GM19043 (cell line): ENCODE results near the gene MAST4.

ENCODE experiments used
- ATAC-seq: cut with Tn5 transposase; IDR thresholded peaks from one replicate; pipeline ENCODE4 v1.9.1; 2021; ENCODE audit warnings: low read depth; ENCODE audit not compliant: unreplicated experiment

MAST4 gene

DNA sequence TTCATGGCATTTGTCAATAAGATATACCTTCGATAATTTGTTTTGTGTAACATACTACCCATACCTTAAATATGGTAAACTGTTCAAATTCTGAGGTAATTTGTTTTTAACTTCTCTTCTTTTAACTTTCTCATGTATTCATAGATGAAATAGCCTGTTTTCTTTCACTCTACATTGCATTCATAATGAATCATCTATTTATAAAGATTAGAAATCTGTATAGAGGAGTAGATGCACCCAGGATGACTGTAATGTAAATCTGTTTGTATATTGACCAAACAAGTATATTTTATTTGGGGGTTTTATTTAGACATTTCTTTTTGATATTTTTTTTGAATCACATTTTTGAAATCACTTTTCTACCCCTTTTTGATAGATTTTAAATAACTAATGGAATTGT lies 455.8 kb downstream of the MAST4 start:
- ATAC-seq, result no peak

DNA sequence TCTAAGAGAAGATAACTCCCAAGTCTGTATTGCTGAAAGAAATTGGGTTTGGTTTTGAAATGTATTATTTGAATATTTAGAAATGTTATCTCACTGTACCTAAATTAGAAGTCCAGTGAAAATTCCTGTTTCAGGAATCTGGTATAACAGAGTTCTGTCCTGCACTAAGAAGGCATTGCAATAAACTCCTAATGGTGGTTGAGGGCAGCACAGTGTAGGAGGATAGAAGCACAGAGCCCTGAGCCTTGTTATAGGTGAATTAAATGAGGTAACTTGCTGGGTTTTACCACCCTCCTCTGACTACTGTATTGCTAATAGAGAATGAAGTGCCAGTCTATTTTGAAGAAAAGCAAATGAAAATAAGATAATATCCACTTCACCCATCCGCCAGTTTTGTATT lies 457.0 kb downstream of the MAST4 start:
- no peak for ATAC-seq

DNA sequence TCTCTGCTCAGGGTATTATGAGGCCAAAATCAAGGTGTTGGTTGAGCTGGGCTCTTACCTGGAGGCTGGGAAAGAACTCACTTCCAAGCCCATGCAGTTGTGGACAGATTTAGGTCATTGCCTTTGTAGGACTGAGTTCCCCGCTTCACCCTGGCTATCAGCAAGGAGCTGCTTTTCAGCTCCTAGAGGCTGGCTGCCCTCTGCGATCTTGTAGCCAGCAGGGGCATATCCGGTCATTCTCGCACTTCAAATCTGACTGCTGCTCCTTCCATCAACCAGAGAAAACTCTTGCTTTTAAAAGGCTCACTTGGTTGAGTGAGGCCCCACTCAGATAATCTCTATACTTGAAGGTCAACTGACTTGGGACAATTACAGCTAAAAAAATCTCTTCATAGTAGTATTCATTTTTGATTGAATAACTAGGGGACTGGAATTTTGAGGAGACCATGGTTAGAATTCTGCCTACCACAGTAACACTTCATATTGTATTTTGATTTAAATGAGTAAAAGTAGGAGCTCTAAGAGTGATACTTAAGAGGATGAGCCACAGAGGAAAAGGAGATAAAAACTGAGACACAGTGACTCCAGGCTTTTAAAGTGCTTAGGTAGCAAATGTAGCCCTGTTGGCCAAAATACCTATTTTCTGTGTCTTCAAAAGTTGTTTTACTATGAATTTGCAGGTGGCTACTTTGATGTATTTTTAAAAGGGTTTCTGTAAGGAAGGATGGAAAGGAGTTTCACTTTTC lies 463.0 kb downstream of the MAST4 start:
- ATAC-seq, result no peak

DNA sequence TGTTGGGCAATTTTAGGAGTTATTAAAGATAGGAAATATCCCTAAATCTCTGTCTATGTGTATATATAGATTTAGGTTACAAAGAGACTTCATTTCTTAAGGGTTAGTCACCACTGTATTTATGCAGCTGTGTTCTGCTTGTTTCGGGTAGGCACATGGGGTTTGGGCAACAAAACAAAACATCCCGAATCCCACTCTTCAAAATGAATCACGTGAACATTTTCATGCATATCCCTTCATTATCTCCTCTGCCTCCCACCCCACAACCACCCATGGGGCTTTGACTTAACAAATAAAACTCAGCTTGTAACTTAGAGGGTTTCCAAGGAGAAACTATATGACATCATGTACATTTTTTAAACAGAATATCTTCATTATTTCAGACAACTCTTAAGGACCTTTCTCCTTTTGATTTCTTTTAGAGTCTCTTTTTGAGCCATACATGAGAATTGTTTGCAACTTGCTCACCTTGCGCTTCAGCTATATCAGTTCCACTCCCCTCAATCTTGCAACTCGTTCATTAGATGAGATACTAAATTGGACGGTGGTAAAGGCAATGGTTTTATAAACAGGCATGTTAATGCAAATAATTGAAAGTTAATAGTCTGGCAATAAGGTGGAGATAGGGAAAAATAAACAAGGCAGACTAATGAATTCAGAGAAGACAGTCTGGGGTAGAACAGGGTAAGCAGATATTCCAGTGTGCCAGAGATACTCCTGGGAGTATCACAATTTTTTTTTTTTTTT lies 463.7 kb downstream of the MAST4 start:
- ATAC-seq, result no peak

DNA sequence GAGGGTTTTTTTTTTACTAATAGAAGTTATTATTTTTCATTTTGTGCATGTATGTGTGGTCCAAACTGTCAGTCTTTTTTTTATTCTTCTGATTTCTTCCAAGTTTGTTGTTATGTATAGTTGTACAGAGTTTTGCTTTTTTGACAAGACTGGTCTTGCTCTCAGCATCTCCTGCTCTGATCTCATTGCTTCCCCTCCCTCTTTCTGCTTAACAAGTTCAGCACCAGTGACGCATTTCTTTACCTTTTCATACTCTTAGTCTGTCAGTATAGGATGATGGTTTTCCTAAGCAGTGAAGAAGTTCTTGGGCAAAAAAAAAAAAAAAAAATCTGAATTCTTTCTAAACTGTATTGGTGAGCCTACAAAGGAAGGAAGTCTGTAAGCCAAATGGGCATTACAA lies 465.3 kb downstream of the MAST4 start:
- ATAC-seq, result no peak

DNA sequence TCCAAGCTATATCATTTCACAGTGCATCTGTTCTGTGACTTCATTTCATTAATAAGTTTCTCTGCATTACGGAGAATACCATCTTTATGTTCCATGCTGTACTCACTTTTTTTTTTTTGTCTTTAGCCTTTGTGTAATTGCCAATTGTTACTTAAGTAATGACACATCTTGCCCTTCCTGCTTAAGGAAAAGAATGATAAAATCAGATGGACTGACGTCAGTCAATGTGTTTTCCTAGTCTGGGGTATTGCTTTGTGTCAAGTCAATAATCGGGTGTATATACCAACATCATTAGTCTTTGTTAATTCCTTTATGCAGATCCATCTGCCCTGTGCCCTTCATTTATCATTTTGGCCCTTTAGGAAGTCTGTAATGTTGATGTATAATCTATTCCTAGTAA lies 466.9 kb downstream of the MAST4 start:
- no peak for ATAC-seq

DNA sequence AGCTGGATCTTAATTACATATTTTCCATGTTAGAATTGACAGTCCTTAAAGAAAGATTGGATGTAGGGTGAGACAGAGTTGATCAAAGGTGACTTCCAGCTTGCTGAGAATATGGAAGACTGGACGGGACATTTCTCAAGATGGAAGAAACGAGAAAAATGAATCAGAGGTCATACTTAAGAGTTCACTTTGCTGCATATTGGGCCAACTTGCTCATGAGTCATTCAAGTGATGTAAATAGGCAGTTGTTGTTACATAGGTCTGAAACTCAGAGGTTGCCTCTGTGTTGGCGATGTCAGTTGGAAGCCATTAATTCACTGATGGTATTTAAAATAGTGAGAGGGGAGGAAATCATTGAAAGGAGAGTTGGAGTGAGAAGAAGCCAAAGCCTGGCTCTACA lies 467.6 kb downstream of the MAST4 start:
- no peak for ATAC-seq

DNA sequence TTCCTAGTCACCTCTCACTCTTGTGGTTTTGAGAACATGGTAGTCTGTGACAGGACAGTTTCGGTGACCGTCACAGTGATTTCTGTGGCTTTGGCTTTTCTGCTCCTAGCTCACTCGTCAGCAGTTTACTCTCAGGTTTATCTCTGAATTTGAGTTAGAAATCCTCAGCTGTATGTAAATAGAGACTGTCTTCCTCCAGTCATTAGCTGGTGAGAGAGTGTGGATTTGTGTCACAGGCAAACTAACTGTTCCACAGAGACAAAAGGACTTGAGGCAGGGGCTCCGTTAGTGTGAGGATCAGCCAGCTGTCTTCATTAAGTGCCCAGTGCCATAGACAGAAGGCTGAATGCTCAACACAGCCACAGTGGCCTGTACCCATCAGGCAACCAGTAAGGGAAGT lies 469.0 kb downstream of the MAST4 start:
- no peak for ATAC-seq

DNA sequence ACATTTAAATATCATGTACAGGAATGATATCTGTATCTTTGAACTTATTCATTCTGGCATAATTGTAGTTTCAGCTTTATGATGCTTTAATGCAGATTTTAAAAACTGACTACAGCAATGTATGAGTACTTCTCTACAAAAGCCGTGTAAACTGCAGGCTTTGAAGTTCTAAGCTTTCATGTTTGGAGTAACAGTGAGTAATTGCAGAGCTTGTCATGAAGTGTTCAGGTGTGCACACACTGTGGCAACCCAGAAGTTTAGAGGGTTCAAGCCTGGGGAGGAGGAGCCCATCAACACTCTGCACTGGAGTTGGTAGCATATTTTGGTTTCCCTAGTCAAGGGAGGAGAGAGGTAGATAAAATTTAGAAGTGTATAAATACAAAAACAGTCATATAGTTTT lies 469.5 kb downstream of the MAST4 start:
- ATAC-seq, result no peak

DNA sequence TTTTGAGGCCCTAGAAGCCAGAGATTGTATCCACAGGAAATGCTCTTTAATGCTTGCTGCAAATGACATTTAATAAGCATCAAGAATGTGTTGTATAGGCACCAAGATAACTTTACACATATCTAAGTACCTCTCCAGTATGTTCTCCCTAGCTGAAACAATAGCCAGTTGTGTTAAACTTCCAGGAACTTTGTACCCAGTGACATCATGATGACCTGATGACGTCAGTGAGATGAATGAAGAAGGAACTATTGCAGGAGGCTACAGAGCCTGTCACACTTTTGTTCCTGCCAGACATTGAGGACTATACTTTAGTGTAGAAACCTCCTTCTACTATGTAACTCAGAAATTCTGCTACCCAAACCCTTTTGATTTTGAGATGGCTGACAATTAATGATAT lies 470.6 kb downstream of the MAST4 start:
- no peak for ATAC-seq

DNA sequence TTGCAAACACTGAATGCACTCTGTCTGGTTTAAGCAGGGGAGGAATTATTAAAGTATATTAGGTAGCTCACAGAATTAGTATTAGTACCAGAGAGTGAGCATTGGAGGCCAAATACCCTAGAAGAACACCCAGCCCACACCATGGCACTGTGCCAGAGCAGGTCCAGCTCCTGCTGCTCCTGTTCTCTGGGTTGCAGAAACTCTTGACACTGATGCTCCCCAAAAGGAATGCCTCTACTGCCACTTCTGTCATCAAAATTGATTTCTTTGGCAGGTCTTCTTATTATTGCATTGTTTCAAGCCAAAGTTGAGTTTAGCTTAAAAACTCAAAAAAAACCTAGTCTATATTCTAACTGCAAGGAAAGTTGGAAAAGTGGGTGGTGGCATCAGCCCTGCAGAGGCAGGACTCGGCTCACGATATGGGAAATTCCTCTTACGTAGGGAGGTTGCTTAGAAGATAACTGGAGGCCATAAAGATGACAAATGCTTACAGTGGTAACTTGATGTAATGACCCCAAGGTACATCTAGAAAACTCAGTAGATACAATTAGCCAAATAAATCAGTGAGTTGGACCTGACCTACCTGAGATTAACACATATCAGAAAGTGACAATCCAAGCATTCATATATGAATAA lies 477.0 kb downstream of the MAST4 start:
- ATAC-seq, result no peak

DNA sequence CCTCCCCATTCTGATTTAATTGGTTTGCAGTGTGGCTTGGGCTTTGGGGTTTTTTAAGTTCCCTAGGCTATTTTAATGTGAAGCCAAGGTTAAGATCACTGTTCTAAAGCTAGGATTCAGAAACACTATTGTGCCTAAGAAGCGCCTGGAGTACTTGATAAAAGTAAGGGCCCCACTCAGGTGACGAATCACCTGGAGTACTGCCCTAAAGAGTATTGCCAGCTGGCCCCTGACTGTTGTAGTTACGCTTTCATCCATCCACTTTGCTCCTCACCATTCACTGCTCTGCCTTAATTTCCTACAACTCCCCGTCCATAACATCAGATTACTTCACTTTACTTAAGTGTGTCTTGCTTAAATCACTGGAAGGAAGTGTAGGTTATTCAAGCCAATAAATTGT lies 481.1 kb downstream of the MAST4 start:
- no peak for ATAC-seq

DNA sequence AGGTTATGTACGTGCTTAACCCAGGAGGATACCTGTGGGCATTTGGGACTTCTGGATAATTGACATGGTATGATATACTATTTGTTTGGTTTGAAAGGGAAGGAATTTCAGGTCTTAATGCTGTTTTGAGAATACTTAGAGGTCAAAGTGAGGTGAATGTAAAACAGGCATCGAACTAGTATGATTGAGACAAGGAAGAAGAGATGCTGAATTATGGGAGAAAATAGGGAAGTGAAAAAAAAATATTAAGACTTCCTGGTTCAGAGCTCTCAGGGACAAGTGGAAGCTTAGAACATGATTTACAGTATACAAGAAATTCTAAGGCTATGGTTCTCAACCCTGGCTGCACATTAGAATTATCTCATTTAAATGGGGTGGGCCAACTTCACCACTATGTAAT lies 485.1 kb downstream of the MAST4 start:
- ATAC-seq, result no peak

DNA sequence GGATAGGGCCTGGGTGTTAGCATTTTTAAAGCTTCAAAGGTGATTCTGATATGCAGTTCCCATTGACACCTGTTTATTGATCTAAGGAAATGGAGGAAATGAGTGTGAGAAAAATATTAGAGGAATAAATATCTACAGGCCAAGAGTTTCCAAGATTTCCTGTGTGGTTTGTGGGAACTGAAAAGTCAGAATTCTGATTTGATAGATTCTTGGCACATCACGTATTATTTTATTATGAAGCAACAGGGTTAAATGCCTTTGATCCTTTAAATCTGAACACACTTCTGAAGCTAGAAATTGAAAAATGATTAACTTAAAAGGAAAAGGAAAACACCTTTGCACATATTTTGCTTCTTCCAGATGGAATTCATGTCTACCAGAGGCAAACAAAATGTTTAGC lies 486.7 kb downstream of the MAST4 start:
- no peak for ATAC-seq

DNA sequence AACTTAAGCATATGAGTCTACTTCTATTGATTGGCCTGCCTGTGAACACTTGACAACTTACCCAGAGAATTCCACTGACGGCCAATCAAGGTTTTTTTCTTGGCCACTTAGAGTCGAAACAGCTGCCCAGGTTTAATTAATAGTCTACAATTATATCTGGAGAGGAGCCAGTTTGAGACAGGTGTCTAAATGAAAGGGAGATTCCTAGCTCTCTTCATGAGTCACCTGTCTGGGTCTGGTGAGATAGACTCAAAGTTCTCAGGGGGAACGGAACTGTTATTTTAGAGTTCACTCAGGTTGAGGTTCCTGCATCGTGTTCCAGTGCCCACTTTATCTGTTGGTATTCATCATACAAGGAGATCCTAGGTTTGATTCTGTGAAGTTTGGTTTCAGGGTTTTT lies 489.4 kb downstream of the MAST4 start:
- no peak for ATAC-seq

DNA sequence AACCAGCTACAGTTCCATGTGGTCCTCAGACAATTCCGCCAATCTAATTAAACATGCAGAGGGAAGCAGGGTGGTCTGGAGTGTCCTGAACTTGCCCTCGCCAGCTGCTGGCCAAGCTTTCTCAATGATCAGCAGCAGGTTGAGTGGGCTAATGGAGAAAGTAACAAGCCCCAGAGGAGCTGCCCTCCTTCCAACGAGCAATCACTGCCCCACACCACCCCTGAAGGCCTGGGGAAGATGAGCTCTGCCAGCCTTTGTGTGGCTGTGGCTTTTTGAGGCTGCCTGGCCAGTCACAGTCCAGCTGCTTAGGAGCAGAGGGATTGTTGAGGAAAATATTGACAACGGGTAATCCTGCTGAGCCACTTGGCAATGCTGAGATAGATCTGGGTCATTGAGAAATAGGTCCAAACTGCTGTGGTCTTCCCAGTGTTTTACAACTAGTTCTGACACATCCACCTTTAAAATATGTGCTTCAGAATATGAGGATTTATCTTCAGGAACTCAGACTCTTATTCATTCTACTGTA lies 493.1 kb downstream of the MAST4 start:
- ATAC-seq, result no peak

DNA sequence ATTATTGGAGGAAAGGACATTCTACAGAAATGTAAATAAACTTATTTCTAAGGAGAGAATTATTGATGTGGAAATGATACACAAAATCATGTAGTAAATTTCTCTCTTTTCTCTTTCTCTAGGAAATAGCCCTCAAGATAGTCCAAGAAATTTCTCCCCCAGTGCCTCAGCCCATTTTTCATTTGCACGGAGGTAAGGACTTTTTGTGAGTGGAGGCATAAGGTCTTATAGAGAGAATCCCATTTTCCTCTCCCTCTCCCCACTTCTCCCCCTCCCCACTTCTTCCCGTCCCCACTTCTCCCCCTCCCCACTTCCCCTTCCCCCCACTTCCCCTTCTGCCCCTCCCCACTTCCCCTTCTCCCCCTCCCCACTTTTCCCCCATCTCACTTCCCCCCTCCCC lies 493.8 kb downstream of the MAST4 start:
- ATAC-seq, result no peak

DNA sequence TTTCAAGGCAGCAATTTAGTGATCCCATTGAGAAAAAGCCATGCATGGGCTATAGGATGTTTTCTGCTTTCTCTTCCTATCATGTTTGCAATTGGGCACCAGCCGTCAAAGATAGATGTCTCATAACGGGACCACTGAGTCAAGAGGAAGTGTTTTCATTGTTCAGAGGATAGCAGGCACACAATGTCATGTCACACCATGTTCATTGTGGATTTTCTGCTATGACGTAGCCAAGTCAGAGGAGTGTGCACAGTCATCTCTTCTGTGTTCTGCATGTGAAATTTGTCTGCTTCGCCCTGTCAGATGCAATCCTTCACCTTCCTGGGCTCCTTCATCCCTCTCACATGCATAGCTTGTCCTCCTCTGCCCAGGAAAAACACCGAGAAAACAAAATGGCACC lies 494.4 kb downstream of the MAST4 start:
- no peak for ATAC-seq

DNA sequence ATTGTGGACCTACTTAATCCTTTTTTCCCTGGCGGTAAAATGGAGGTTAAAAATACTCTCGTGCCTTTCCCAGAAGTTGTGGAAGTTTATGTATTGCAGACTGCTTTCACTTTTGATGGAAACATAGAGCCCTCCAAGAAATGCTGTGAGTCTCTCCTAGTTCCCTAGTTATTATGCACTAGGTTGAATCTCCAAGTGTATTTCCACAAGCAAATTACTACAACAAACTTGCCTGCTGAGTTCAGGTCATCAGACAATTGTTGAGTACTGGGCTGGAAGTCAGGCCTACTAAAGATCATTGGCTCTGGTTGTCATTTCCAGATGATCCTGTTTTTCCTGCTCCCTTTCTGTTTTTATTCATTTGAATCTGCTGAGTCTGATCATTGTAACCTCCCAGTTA lies 496.3 kb downstream of the MAST4 start:
- no peak for ATAC-seq

DNA sequence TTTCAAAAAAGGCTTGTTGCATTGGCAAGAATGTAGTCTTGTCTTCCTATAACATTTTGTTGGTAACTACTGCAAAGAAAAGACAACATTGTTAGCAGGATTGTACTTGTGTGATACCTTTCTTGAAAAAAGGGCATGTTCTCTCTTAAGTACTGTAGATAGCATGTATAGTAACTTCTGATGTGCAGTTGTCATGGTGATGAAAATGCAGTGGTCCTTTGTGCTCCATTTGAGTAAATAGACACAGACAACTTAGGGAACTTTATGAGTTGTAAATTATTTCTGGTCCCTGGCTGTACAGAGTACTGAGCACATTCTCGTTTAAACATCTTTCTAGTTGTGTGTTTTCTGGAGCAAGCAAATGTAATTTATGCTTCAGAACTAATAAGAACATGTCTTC lies 497.1 kb downstream of the MAST4 start:
- ATAC-seq, result no peak

DNA sequence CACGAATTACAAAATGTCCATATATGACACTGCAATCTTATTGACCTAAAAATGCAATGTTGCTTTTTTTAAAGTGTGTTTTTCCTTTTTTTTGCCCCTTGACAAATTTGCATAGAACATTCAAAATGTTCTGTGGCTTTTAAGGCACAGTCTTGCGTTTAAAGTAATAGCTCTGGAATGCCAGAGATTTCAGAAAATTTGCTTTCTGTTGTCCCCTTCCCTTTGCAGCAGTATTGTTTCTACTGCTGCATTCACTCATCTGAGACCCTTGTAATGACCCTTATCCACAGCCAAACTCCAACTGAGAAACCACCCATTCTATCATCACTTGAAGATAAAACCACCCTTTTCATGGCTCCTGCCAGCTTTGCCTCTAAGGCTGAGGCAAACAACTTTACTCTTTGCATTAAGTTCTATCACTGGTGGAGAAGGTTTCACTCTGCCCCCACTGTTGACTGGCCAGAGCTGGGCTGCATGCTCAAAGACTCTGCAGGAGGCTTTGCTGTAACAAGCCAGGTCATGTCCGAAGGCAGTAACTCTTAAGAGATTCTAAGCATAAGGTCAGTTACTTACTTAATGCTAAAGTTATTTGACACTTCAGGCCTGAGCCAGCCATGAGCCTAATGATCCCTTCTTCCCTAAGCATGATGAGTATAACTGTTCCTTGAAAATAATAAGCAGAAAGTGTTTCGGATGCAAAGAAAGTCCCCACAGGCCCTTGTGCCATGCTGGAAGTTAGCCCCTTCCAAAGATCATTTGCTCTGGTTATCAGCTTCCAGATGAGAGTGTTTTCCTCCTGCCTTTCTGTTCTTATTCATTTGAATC lies 498.5 kb downstream of the MAST4 start:
- ATAC-seq, result no peak
